HG03469 (cell line): Measurements from ENCODE around the gene FBN1.

Experiments
- ATAC-seq: cut with Tn5 transposase; IDR thresholded peaks from one replicate; pipeline ENCODE4 v1.9.1; 2021; ENCODE audit warnings: mild to moderate bottlenecking, moderate library complexity, moderate number of reproducible peaks; ENCODE audit not compliant: unreplicated experiment

Gene FBN1

GRCh38 chr15:48381861-48382260, 263.6 kb downstream of the FBN1 start:
- ATAC-seq: no peak

- no peak for ATAC-seq
Measured at GRCh38 chr15:48380198-48380597, 265.3 kb downstream of the FBN1 start.

- no peak for ATAC-seq
Measured at GRCh38 chr15:48375767-48376166, 269.7 kb downstream of the FBN1 start.

GRCh38 chr15:48374472-48374871, 271.0 kb downstream of the FBN1 start:
- no peak for ATAC-seq

GRCh38 chr15:48373821-48374451, 271.6 kb downstream of the FBN1 start:
- no peak for ATAC-seq

- no peak for ATAC-seq
Measured at GRCh38 chr15:48371961-48372360, 273.5 kb downstream of the FBN1 start.

- ATAC-seq: no peak
Measured at GRCh38 chr15:48371550-48371949, 274.0 kb downstream of the FBN1 start.

GRCh38 chr15:48370460-48370859, 275.0 kb downstream of the FBN1 start:
- ATAC-seq: no peak

- no peak for ATAC-seq
Measured at GRCh38 chr15:48367483-48367882, 278.0 kb downstream of the FBN1 start.

GRCh38 chr15:48366584-48367312, 278.8 kb downstream of the FBN1 start:
- no peak for ATAC-seq

- ATAC-seq: no peak
Measured at GRCh38 chr15:48365575-48365974, 279.9 kb downstream of the FBN1 start.

GRCh38 chr15:48363474-48363873, 282.0 kb downstream of the FBN1 start:
- no peak for ATAC-seq

GRCh38 chr15:48361685-48362084, 283.8 kb downstream of the FBN1 start:
- no peak for ATAC-seq

GRCh38 chr15:48360841-48361240, 284.7 kb downstream of the FBN1 start:
- no peak for ATAC-seq
